ENCODE measurements around the gene FCHO2.

The FCHO2 gene

GRCh38 chr5:73135429-73136054, 179.7 kb downstream of the FCHO2 start:
- no peak for DNase-seq (ENCODE audit: low read depth)

- no peak for DNase-seq (ENCODE audit: low read depth)
These were observed 180.3 kb downstream of the FCHO2 start for GRCh38 chr5:73136055-73136562.

DNA sequence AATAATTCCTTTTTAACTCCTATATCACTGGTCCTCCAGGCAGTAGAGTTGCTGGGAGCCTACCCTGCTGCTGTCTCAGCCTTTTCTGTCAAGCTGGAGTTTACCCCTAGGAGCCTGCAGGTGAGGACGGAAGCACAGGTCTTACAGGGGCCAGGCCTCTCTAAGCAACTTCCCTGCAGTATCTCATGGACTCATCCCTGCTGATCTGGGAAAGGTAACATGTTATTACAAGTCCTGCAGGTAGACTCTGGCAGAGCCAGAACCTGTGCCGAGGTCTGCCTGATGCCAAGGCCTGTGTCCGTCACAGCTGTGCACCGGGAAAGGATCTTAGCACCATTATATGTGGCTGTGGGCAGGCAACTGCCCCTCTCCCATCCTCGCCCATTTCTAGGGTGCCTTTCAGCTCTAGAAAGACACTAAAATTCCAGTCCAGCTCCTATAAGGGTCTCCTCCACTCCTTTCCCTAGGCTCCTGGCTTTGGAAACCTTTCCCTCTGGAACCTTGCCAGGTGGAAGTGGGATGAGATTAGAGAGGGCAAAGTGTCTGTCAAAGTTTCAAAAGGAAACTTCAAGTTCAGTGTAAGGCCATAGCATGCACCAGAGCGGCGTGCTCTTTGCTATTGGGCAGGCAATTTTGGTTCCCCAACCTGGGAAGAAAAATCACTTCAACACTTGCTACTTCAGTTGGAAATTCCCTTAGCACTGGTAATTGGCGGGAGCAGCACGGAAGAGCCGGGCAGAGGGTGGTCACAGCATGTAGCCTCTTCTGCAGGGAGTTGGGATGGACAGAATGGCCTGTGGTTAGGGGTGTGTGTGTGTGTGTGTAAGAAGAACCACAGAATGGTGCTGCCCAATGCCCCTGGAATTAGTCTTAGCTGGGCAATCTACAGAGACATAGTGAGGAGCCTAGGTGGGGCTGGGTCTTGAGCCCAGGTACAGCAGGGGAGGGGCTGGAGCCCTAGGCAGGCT, 182.0 kb downstream of the FCHO2 start:
- DNase-seq (ENCODE audit: low read depth) = no peak

GRCh38 chr5:73139485-73139884, 183.6 kb downstream of the FCHO2 start:
- DNase-seq (ENCODE audit: low read depth) = no peak

Data from activated T-helper 9 cell treated with anti-CD3 and anti-CD28 coated beads, Interleukin-2, amount 50 U/mL, for 16 hours (primary cell).